ENCODE measurements around the gene TUBG2. TPM values are rescaled to one million over a fixed set of nuclear protein-coding genes. Genes with fewer than 3 reads are reported as not detected.
A peak's percentile ranks its signal among the peaks of the same experiment; 100 is the strongest.
"Not testable (repeated sequence)": the region's sequence is repeated elsewhere in the genome, so short reads cannot be mapped to it uniquely, and the experiment has no call there.

Gene TUBG2
- 24.9 and 28.9 TPM in 2 replicates for polyA plus RNA-seq
- polyA minus RNA-seq: 14.6 and 16.1 TPM in 2 replicates

GRCh38 chr17:42659079-42659931, at the start of gene TUBG2:
Gene TUBG2 (plus strand): TSS chr17:42659284. CDS start chr17:42659504, 220 bp downstream.
- no peaks in the 10 kb centered on the region for H3K27me3 ChIP-seq (ENCODE audit: insufficient read depth, low read depth, low read length)
- peak within 1 kb of the TSS; percentile 93 for H3K4me3 ChIP-seq (ENCODE audit: low read length)
- H2AFZ ChIP-seq (ENCODE audit: low read depth, low read length): peak within 1 kb of the TSS; percentile 65
- peak within 1 kb of the TSS; percentile 68 for H3K27ac ChIP-seq (ENCODE audit: low read length)
- no peaks in the 10 kb centered on the region for H3F3A ChIP-seq (ENCODE audit: insufficient read depth, low read length, poor library complexity, severe bottlenecking)
- H3K79me2 ChIP-seq (replicated peaks; ENCODE audit: insufficient read depth, low read length): no peaks in the 10 kb centered on the region
- TF ChIP-seq CTCF (IDR thresholded peaks at IDR 0.05; ENCODE audit: poor library complexity, severe bottlenecking) (no peak), MXI1 (conservative IDR thresholded peaks at IDR 0.05; ENCODE audit: poor library complexity, severe bottlenecking) (peak; percentile 71), SMC3 (conservative IDR thresholded peaks at IDR 0.05; ENCODE audit: poor library complexity) (peak; percentile 39), EP300 (conservative IDR thresholded peaks at IDR 0.05; ENCODE audit: poor library complexity, severe bottlenecking) (no peak), RAD21 (conservative IDR thresholded peaks at IDR 0.05) (no peak), POLR2AphosphoS5 (IDR thresholded peaks at IDR 0.05) (peak; percentile 88), TAF1 (IDR thresholded peaks at IDR 0.05; ENCODE audit: low read depth) (peak; percentile 84), REST (IDR thresholded peaks at IDR 0.05; ENCODE audit: borderline replicate concordance) (peak; percentile 88)
- peak within 1 kb of the TSS; percentile 86 for H3K9ac ChIP-seq (ENCODE audit: low read length)
- H4K20me1 ChIP-seq (ENCODE audit: insufficient read depth): no peaks in the 10 kb centered on the region
- no peaks in the 10 kb centered on the region for H3K9me3 ChIP-seq (ENCODE audit: low read length)
- H3K36me3 ChIP-seq (ENCODE audit: insufficient read depth, low read length): no peaks in the 10 kb centered on the region
- H3K9me2 ChIP-seq (ENCODE audit: insufficient read depth, low read length): no peaks in the 10 kb centered on the region
- peak within 1 kb of the TSS; percentile 60 for H3K4me2 ChIP-seq (ENCODE audit: low read length)

GRCh38 chr17:42609814-42610801, 49.0 kb upstream of the TUBG2 start:
- H3K4me3 ChIP-seq (ENCODE audit: low read length): peak overlapping the region; percentile 78
- peak; percentile 9 for TF ChIP-seq MXI1 (conservative IDR thresholded peaks at IDR 0.05; ENCODE audit: poor library complexity, severe bottlenecking)
- peak overlapping the region; percentile 52 for H2AFZ ChIP-seq (ENCODE audit: low read depth, low read length)
- not testable (repeated sequence) for H3K9me2 ChIP-seq (ENCODE audit: insufficient read depth, low read length); H3F3A ChIP-seq (ENCODE audit: insufficient read depth, low read length, poor library complexity, severe bottlenecking); H3K36me3 ChIP-seq (ENCODE audit: insufficient read depth, low read length); H3K27me3 ChIP-seq (ENCODE audit: insufficient read depth, low read depth, low read length); H3K9me3 ChIP-seq (ENCODE audit: low read length); H4K20me1 ChIP-seq (ENCODE audit: insufficient read depth)
- H3K9ac ChIP-seq (ENCODE audit: low read length): peak overlapping the region; percentile 76
- H3K4me2 ChIP-seq (ENCODE audit: low read length): peak overlapping the region; percentile 55
- peak overlapping the region; percentile 67 for H3K27ac ChIP-seq (ENCODE audit: low read length)
- peaks cover 37% of the 10 kb centered on the region for H3K79me2 ChIP-seq (replicated peaks; ENCODE audit: insufficient read depth, low read length)

All from neural cell (in vitro differentiated cells).